Measurements from ENCODE around the gene RASD1.

- TF ChIP-seq POLR2A (IDR thresholded peaks at IDR 0.05; ENCODE audit: low read length) (no peak), GATA1 (IDR thresholded peaks at IDR 0.05; ENCODE audit: low read depth, low read length) (no peak)
Observed at GRCh38 chr17:17536702-17537101, 40.5 kb upstream of the RASD1 start.

Data from erythroblast (primary cell).